ENCODE results near the gene GALNT14.

The GALNT14 gene

DNA sequence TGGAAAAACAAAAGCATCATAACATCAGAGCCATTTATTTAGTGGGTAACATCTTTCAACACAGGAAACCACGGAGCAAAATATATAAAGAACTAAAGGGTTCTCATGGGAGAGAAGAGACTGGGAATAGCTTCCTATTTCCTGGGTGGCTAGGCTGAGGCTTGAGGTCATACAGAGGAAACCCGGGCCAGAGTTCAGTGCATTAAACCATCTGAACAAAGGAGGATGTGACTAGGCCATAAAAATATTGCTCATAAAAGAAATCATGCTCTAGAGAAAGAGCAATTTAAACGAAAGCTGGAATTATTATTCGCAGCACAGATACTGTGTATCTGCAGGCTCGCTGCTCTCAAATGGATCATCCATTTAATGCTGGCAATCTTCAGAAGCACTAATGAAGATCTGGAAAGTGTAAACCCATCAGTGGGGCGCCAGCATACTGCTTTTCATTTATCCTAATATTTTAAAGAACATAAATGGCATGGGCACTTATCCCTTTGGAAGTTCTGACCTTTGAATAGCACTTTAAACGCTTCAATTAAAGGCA is 83.3 kb downstream of the GALNT14 start:
- no peak for DNase-seq (ENCODE audit: low read depth)

- DNase-seq (ENCODE audit: low read depth) = no peak
Measured at GRCh38 chr2:31053929-31054782, 84.1 kb downstream of the GALNT14 start.

GRCh38 chr2:31052284-31052683 is 86.0 kb downstream of the GALNT14 start:
- DNase-seq (ENCODE audit: low read depth) = no peak

GRCh38 chr2:31051258-31052140 is 86.7 kb downstream of the GALNT14 start:
- DNase-seq (ENCODE audit: low read depth) = no peak

DNA sequence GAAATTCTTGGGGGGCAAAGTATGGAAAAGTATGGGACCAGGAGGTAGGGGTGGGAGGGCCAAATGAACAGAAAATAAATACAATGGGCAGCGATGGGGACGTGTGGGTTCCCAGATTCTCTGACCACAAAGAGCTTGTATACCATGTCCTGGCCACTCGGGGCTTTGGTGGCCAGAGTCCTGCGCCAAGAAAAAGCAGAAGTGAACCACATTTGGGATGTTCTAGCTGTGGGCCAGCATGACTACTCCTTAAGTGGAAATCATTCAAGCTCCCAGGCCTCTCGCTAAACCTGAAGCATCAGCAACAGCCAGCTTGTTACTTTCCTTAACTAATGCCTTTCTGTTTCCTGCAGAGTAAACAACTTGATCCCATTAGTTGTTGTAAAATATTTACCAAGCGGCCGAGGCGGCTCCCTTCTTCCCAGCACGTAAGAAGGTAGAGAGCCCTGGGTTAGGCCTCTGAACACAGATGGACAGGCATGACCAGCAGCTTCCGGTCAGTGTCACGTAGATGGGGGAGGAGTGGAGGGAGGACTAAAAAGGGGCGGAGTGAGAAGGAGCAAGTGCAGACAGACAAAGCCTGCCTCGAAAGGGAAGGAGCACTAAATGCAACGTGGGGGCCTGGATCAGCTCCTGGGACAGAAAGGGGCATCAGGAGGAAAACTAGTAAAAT is 88.2 kb downstream of the GALNT14 start:
- DNase-seq (ENCODE audit: low read depth) = no peak

DNA sequence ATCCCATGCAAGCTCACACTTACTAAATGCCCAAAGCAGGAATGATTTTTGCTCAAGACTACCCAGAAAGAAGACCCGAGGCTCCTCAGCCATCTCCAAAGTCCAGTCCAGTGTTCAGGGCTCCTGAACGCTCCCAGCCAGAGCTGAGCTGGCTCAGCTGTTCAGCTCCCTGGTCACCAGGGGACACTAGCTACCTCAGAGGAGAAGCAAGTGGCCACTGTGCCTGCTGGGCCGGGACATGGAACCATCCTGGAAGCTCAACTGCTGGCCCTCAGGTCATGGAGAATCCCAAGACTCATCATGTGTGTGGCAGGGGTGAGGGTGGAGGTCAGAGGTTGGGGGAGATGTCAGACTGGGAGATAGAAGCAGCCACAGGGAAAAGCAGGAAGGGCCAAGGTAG is 89.0 kb downstream of the GALNT14 start:
- DNase-seq (ENCODE audit: low read depth) = no peak

GRCh38 chr2:31047599-31047998 is 90.6 kb downstream of the GALNT14 start:
- DNase-seq (ENCODE audit: low read depth) = no peak

GRCh38 chr2:31038385-31038784 is 99.9 kb downstream of the GALNT14 start:
- no peak for DNase-seq (ENCODE audit: low read depth)

DNA sequence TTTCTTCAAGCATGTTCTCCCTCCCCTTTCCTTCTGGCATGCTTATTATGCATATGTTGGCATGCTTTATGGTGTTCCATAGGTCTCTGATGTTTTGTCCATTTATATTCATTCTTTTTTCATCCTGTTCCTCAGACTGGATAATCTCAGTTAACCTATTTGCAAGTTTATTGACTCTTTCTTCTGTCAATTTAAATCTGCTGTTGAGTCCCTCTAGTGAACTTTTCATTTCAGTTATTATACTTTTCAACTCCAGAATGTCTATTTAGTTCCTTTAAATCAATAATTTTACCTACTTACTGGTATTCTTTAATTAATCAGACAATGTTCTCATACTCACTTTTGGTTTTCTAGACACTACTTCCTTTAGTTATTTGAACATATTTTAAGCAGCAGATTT is 101.2 kb downstream of the GALNT14 start:
- DNase-seq (ENCODE audit: low read depth) = no peak

- no peak for DNase-seq (ENCODE audit: low read depth)
Measured at GRCh38 chr2:31033032-31033431, 105.2 kb downstream of the GALNT14 start.

- DNase-seq (ENCODE audit: low read depth) = no peak
Measured at GRCh38 chr2:31032475-31032874, 105.8 kb downstream of the GALNT14 start.

DNA sequence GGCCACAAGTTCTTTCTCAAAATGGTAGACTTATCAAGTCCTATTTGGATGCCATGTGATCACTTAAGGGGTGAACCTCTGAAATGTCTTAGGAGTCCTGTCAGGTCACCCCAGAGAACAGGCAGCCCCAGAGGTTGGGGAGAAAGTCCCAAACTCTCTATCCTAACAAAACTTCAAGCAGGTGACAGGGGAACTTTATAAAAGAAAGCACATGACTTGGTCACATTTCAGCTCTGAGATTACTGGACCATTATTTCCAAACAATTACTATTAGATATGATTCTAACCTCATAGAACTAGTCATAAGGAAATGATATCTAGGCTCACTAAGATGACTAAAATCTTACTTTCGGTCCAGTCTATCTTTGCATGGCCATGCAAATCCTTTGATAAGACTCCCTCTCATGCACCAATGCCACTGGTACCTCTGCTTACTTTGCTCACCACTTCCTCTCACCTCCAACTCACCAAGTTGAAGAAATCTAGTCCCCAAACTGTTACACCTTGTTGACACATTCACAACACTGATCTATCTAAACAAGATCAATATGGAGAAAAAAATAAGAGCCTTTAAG is 107.0 kb downstream of the GALNT14 start:
- no peak for DNase-seq (ENCODE audit: low read depth)

GRCh38 chr2:31028417-31028816 is 109.8 kb downstream of the GALNT14 start:
- DNase-seq (ENCODE audit: low read depth) = no peak

GRCh38 chr2:31027549-31027948 is 110.7 kb downstream of the GALNT14 start:
- no peak for DNase-seq (ENCODE audit: low read depth)

GRCh38 chr2:31023541-31023940 is 114.7 kb downstream of the GALNT14 start:
- DNase-seq (ENCODE audit: low read depth) = no peak

GRCh38 chr2:31020713-31021112 is 117.5 kb downstream of the GALNT14 start:
- no peak for DNase-seq (ENCODE audit: low read depth)

DNA sequence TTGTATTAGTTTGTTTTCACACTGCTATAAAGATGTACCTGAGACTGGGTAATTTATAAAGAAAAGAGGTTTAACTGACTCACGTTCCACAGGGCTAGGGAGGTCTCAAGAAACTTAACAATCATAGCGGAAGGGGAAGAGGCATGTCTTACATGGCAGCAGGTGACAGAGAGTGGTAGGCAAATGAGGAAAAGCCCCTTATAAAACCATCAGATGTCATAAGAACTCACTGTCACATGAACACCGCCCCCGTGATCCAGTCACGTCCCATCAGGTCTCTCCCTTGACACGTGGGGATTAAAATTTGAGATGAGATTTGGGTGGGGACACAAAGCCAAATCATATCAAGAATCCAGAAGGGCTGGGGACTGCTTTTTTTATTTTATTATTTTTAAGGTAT is 120.0 kb downstream of the GALNT14 start:
- DNase-seq (ENCODE audit: low read depth) = no peak

DNA sequence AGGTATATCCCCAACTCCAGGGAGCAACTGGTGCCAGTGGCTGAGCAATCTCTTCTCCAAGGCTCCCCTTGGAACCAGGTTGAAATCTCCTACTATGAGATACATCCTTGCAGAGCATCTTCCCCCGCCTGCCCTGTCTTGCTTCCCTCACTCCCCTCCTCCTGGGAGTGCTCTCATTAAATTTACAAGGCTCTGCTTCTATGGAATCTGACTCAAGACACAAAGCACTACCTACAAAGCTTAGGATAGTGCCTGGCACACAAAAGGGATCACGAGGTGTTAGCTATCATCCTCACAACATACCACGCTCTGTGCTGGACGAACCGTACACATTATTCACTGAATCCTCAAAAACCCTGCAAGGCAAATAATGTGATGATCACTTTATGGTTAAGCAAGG is 121.6 kb downstream of the GALNT14 start:
- no peak for DNase-seq (ENCODE audit: low read depth)

GRCh38 chr2:31014516-31014915 is 123.7 kb downstream of the GALNT14 start:
- no peak for DNase-seq (ENCODE audit: low read depth)

GRCh38 chr2:31013301-31013700 is 124.9 kb downstream of the GALNT14 start:
- no peak for DNase-seq (ENCODE audit: low read depth)

DNA sequence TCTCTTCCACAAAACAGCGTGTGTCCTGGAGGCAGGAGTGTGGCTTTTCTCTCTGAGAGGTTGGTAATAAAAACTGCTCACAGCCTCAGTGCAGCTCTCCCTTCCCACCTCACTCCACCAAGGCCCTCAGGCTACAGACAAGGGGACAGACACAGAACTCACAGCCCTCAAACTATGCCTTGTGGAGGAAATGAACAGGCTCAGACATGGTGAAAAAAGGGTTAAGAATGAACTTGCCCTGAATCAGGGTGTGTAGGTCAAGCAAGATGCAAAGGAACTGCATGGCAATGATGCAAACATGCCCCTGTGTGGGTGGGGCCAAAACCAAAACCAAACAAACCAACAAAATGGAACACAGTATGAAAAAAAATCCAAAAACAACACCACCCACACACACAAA is 125.8 kb downstream of the GALNT14 start:
- no peak for DNase-seq (ENCODE audit: low read depth)

GRCh38 chr2:31011587-31011986 is 126.7 kb downstream of the GALNT14 start:
- no peak for DNase-seq (ENCODE audit: low read depth)

Measured in amniotic epithelial cell (primary cell).